Measurements from ENCODE around the gene SF3A1. TPM values are rescaled to one million over a fixed set of nuclear protein-coding genes. Genes with fewer than 3 reads are reported as not detected.

SF3A1 gene
- total RNA-seq, 2 donors from 2014 or later = 229 to 281 TPM

GRCh38 chr22:30305906-30306626 lies 50.6 kb downstream of the SF3A1 start:
- Mint-ChIP-seq H3K36me3 (peaks cover 8 to 23% of the 10 kb centered on the region in 2 donors), H3K27ac (peak overlapping the region; percentile 86 to 92), H3K9me3 (no peaks in the 10 kb centered on the region)
- ATAC-seq = peak; percentile 74
- no peak for DNase-seq (ENCODE audit: low spot score in 2 of 2)

- ATAC-seq (peak; percentile 79 to 81), DNase-seq (ENCODE audit: low spot score in 2 of 2) (peak; percentile 49 to 66)
- no peaks in the 10 kb centered on the region for H3K9me3 Mint-ChIP-seq
- peak overlapping the region; percentile 86 to 92 for H3K27ac Mint-ChIP-seq
- H3K36me3 Mint-ChIP-seq = peaks cover 8 to 29% of the 10 kb centered on the region in 2 donors
These were observed 51.2 kb downstream of the SF3A1 start for GRCh38 chr22:30305519-30305905.

GRCh38 chr22:30304495-30305244 lies 52.0 kb downstream of the SF3A1 start:
- peak overlapping the region; percentile 86 to 92 for H3K27ac Mint-ChIP-seq
- H3K36me3 Mint-ChIP-seq = peaks cover 8 to 30% of the 10 kb centered on the region in 2 donors
- DNase-seq (ENCODE audit: low spot score in 2 of 2) (no peak), ATAC-seq (no peak)
- H3K9me3 Mint-ChIP-seq = no peaks in the 10 kb centered on the region

- DNase-seq (ENCODE audit: low spot score in 2 of 2) (no peak), ATAC-seq (peak in 1 of 2 donors; percentile 2)
- peak overlapping the region; percentile 89 for H3K27ac Mint-ChIP-seq
- no peaks in the 10 kb centered on the region for H3K9me3 Mint-ChIP-seq
- H3K36me3 Mint-ChIP-seq = peaks cover 8 to 43% of the 10 kb centered on the region in 2 donors
These were observed 53.9 kb downstream of the SF3A1 start for GRCh38 chr22:30302810-30303138.

GRCh38 chr22:30301995-30302809 lies 54.5 kb downstream of the SF3A1 start:
- ATAC-seq (peak in 1 of 2 donors; percentile 8), DNase-seq (ENCODE audit: low spot score in 2 of 2) (no peak)
- Mint-ChIP-seq H3K9me3 (no peaks in the 10 kb centered on the region), H3K27ac (peak overlapping the region; percentile 89), H3K36me3 (peaks cover 8 to 43% of the 10 kb centered on the region in 2 donors)

- Mint-ChIP-seq H3K9me3 (no peaks in the 10 kb centered on the region), H3K27ac (peak overlapping the region in 1 of 2 donors; percentile 47), H3K36me3 (peaks cover 8 to 43% of the 10 kb centered on the region in 2 donors)
- no peak for ATAC-seq
- DNase-seq (ENCODE audit: low spot score in 2 of 2) = no peak
These were observed 57.4 kb downstream of the SF3A1 start for GRCh38 chr22:30299322-30299721.

- H3K9me3 Mint-ChIP-seq = no peaks in the 10 kb centered on the region
- peak overlapping the region; percentile 77 to 90 for H3K27ac Mint-ChIP-seq
- no peak for DNase-seq (ENCODE audit: low spot score in 2 of 2)
- peaks cover 8 to 34% of the 10 kb centered on the region in 2 donors for H3K36me3 Mint-ChIP-seq
- no peak for ATAC-seq
These were observed 58.5 kb downstream of the SF3A1 start for GRCh38 chr22:30297991-30298701.

- ATAC-seq (no peak), DNase-seq (ENCODE audit: low spot score in 2 of 2) (no peak)
- Mint-ChIP-seq H3K27ac (peak overlapping the region; percentile 77 to 78), H3K36me3 (peaks cover 2 to 27% of the 10 kb centered on the region in 2 donors), H3K9me3 (no peaks in the 10 kb centered on the region)
These were observed 59.3 kb downstream of the SF3A1 start for GRCh38 chr22:30297276-30297990.

- peak overlapping the region; percentile 77 to 86 for H3K27ac Mint-ChIP-seq
- no peak for ATAC-seq
- H3K9me3 Mint-ChIP-seq = no peaks in the 10 kb centered on the region
- no peak for DNase-seq (ENCODE audit: low spot score in 2 of 2)
- H3K36me3 Mint-ChIP-seq = peaks cover 0 to 26% of the 10 kb centered on the region in 2 donors
These were observed 59.9 kb downstream of the SF3A1 start for GRCh38 chr22:30296833-30297232.

- Mint-ChIP-seq H3K27ac (peak overlapping the region; percentile 77 to 86), H3K36me3 (peaks cover 0 to 22% of the 10 kb centered on the region in 2 donors), H3K9me3 (no peaks in the 10 kb centered on the region)
- DNase-seq (ENCODE audit: low spot score in 2 of 2) = no peak
- ATAC-seq = peak in 1 of 2 donors; percentile 25
These were observed 60.4 kb downstream of the SF3A1 start for GRCh38 chr22:30296324-30296723.

- DNase-seq (ENCODE audit: low spot score in 2 of 2) (no peak), ATAC-seq (no peak)
- peaks cover 0 to 15% of the 10 kb centered on the region in 2 donors for H3K36me3 Mint-ChIP-seq
- no peaks in the 10 kb centered on the region for H3K9me3 Mint-ChIP-seq
- H3K27ac Mint-ChIP-seq = peak overlapping the region in 1 of 2 donors; percentile 61
These were observed 61.1 kb downstream of the SF3A1 start for GRCh38 chr22:30295576-30295975.

- Mint-ChIP-seq H3K9me3 (no peaks in the 10 kb centered on the region), H3K36me3 (peaks cover 0 to 13% of the 10 kb centered on the region in 2 donors), H3K27ac (no peak overlapping the region)
- ATAC-seq (no peak), DNase-seq (ENCODE audit: low spot score in 2 of 2) (no peak)
These were observed 61.9 kb downstream of the SF3A1 start for GRCh38 chr22:30294830-30295229.

- Mint-ChIP-seq H3K27ac (peak overlapping the region; percentile 51 to 88), H3K36me3 (peaks cover 0 to 11% of the 10 kb centered on the region in 2 donors), H3K9me3 (no peaks in the 10 kb centered on the region)
- DNase-seq (ENCODE audit: low spot score in 2 of 2) (no peak), ATAC-seq (no peak)
These were observed 62.6 kb downstream of the SF3A1 start for GRCh38 chr22:30294066-30294465.

GRCh38 chr22:30293026-30293425 lies 63.7 kb downstream of the SF3A1 start:
- peaks cover 0 to 1% of the 10 kb centered on the region in 2 donors for H3K36me3 Mint-ChIP-seq
- H3K27ac Mint-ChIP-seq = peak overlapping the region in 1 of 2 donors; percentile 51
- H3K9me3 Mint-ChIP-seq = no peaks in the 10 kb centered on the region
- ATAC-seq = no peak
- no peak for DNase-seq (ENCODE audit: low spot score in 2 of 2)

- no peak for DNase-seq (ENCODE audit: low spot score in 2 of 2)
- H3K9me3 Mint-ChIP-seq = no peaks in the 10 kb centered on the region
- peak overlapping the region in 1 of 2 donors; percentile 51 for H3K27ac Mint-ChIP-seq
- no peaks in the 10 kb centered on the region for H3K36me3 Mint-ChIP-seq
- no peak for ATAC-seq
These were observed 64.4 kb downstream of the SF3A1 start for GRCh38 chr22:30292069-30292970.
